Skeletal muscle tissue (tissue), 4 donors: ENCODE data around the gene PANX3. TPM values are rescaled to one million over a fixed set of nuclear protein-coding genes. Genes with fewer than 3 reads are reported as not detected.

Experiments used
- H3K27ac ChIP-seq: one replicate; pipeline ENCODE4 v1.7.0; 2013; ENCODE audit warnings: mild to moderate bottlenecking, low read depth, low read length, inconsistent platforms
- H3K27me3 ChIP-seq, 3 donors: one replicate each; pipeline ENCODE4 v1.7.0; 2013; ENCODE audit warnings: low read length in 3 of 3; ENCODE audit not compliant: control insufficient read depth in 3 of 3, insufficient read depth in 3 of 3
- H3K36me3 ChIP-seq, 3 donors: one replicate each; pipeline ENCODE4 v1.7.0; 2013; ENCODE audit warnings: low read length in 3 of 3; ENCODE audit not compliant: control insufficient read depth in 3 of 3, insufficient read depth in 3 of 3
- H3K4me1 ChIP-seq, 3 donors: one replicate each; pipeline ENCODE4 v1.7.0; 2013; ENCODE audit warnings: low read length in 3 of 3, mild to moderate bottlenecking in 3 of 3; ENCODE audit not compliant: control insufficient read depth in 3 of 3, insufficient read depth in 3 of 3
- H3K4me3 ChIP-seq, 3 donors: one replicate each; pipeline ENCODE4 v1.7.0; 2013; ENCODE audit warnings: low read length in 3 of 3
- H3K9ac ChIP-seq, 3 donors: one replicate each; pipeline ENCODE4 v1.7.0; 2013; ENCODE audit warnings: low read length in 3 of 3, mild to moderate bottlenecking in 3 of 3, moderate library complexity in 2 of 3, low read depth in 1 of 3
- H3K9me3 ChIP-seq, 3 donors: one replicate each; pipeline ENCODE4 v1.7.0; 2013; ENCODE audit warnings: low read length in 3 of 3; ENCODE audit not compliant: control insufficient read depth in 3 of 3
- total RNA-seq: library from RNA; depleted of rRNA; stranded (reverse); fragments of >200 nt; gene quantifications from one replicate; pipeline ENCODE4 v1.2.3, GENCODE V29; 2014
- donor health status: Osteomylitis.

The PANX3 gene
- total RNA-seq, 1 donor from 2014 or later, result not detected

DNA sequence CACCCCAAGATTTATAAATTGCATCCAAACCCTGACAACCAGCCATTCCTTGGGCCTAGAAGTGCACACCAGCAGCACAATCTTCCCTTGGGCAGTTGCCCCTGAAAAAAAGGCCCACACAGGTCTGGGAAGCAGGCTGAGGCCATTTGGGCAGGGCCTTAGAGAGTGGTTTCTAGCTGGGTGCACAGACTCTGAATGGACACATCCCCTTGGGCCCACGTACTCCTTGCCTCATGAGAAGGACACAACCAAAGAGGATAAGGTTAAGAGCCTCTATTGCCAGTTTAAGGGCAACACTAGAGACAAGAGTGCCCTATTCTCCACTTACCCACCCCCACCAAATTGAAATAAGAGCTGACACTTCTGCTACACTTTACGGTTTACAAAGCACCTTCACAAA, 933 bp upstream of the PANX3 start:
- no peak overlapping the region for H3K4me3 ChIP-seq
- peaks cover 0 to 13% (median 0%) of the 10 kb centered on the region in 3 donors for H3K27me3 ChIP-seq
- no peaks in the 10 kb centered on the region for H3K36me3 ChIP-seq
- H3K4me1 ChIP-seq, result no peaks in the 10 kb centered on the region
- H3K9ac ChIP-seq, result no peak overlapping the region
- no peak overlapping the region for H3K27ac ChIP-seq
- no peaks in the 10 kb centered on the region for H3K9me3 ChIP-seq

DNA sequence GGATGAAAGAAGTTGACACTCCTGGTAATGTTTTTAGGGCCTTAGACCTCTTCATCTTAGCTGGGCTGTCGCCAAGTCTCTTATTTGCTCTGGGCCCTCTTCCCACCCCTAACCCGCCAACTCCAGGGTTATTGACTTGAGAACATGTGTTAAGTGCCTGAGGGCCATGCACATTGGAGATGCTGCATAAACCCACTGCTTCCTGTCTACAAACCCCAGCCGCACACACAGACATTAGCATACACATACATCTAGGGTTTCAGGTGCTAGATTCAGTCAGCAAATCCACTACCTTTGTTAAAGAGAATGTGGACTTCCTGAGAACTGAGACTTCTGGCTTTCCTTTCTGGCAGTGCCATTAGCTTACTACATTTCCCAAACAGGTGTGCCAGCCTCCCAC, 817 bp downstream of the PANX3 start:
- no peaks in the 10 kb centered on the region for H3K9me3 ChIP-seq
- H3K27ac ChIP-seq, result no peak overlapping the region
- no peaks in the 10 kb centered on the region for H3K4me1 ChIP-seq
- H3K27me3 ChIP-seq, result peaks cover 0 to 18% (median 0%) of the 10 kb centered on the region in 3 donors
- H3K4me3 ChIP-seq, result no peak overlapping the region
- H3K36me3 ChIP-seq, result no peaks in the 10 kb centered on the region
- no peak overlapping the region for H3K9ac ChIP-seq

DNA sequence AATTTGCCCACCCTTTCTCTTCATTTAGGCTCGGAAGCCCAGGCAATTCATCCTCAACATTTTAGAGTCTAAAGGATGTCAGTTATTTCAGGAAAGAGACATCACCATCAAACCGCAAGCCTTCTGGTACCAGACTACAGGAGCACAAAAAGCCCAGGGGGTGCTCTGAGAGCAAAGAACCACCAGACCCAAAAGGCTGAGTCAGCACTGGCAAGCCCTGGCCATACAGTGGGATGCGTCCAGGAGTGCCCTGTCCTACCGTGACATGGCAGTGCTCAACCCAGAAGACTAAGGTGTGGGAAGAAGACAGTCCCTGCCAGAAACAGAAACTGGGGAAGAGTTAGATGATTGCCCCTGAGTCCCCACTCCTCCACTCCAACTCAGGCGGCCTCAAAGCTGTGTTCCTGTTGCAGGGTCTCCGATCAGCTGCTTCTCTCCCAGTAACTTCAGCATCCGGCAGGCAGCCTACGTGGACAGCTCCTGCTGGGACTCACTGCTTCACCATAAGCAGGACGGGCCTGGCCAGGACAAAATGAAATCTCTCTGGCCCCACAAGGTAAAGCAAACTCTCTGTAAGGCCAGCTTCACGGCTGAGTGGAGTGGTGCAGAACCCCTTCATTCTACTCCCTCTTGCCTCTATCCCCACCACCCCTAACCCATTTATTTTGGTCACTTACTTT, 1.5 kb downstream of the PANX3 start:
- Histone ChIP-seq H3K27ac (no peak overlapping the region), H3K9ac (no peak overlapping the region), H3K4me3 (no peak overlapping the region), H3K4me1 (no peaks in the 10 kb centered on the region), H3K36me3 (no peaks in the 10 kb centered on the region), H3K27me3 (peaks cover 0 to 23% (median 0%) of the 10 kb centered on the region in 3 donors), H3K9me3 (no peaks in the 10 kb centered on the region)

DNA sequence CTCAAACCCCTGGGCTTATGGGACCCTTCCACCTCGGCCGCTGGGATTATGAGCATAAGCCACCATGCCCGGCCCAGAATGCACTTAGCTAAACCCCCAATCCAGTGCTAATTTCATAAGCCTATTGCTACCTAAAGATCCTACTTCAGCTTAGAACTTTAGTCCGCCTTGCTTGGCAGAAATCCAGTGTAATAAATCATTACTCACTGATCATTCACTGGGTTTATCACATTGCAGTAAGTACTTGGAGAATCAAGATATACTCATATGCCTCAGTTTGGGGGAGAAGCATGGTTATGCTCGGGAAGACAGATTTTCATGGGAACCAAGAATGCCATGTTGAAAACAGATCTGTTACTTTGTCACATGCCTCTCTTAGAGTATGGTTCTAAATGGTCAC, 7.6 kb downstream of the PANX3 start:
- Histone ChIP-seq H3K27me3 (peaks cover 0 to 13% (median 0%) of the 10 kb centered on the region in 3 donors), H3K9ac (no peak overlapping the region), H3K36me3 (no peaks in the 10 kb centered on the region), H3K27ac (no peak overlapping the region), H3K4me1 (peaks cover 5 to 16% (median 10%) of the 10 kb centered on the region in 3 donors), H3K4me3 (no peak overlapping the region), H3K9me3 (no peaks in the 10 kb centered on the region)

DNA sequence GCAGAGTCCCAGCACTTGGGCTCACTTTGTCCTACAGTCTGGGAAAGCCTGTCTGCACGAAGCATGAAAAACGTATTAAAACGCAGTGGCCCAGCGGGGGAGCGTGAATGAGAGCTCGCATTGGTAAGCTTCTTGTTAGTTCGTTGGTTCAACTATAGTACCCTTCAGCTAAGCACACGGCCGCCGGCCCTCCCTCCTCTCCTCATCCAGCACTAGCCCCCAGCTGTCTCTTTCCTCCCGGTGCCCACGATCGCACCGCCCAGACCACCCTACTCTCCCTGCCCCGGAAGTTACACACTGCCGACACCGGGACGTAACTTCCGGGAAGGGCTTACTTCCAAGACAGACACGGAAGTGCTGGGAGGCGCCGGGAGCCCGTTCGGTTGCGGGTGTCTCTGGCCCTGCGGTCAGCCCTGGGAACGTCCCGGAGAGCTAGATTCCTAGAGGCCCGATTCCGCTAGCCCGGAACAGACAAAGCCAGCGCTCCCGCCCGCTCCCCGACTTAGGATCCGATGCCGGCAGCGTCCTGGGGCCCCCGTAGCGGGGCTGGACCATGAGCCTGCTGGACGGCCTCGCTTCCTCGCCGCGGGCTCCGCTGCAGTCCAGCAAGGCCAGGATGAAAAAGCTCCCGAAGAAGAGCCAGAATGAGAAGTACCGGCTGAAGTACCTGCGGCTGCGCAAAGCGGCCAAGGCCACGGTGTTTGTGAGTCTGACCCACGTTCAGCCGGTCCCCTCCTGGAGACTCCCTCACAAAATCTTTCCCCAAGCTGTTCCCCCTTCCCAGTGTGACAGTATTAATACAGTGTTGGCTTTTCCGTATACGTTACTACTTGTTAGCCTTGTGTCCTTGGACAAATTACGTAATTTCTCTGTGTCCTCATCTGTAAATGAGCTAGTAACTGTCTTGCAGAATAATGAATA, 11.6 kb downstream of the PANX3 start, which contains the start of gene TBRG1:
TBRG1 (plus strand) TSS at position 334 of the 921 bp plus-strand sequence; CDS start at position 554, 220 bp downstream.
- Histone ChIP-seq H3K9ac (peak within 1 kb of the TSS; percentile 90 to 97 (median 96)), H3K4me1 (peaks cover 9 to 25% (median 16%) of the 10 kb centered on the region in 3 donors), H3K27me3 (peaks cover 0 to 3% (median 0%) of the 10 kb centered on the region in 3 donors), H3K36me3 (peaks cover 19 to 26% (median 21%) of the 10 kb centered on the region in 3 donors), H3K4me3 (peak within 1 kb of the TSS; percentile 84 to 97 (median 95)), H3K27ac (peak within 1 kb of the TSS; percentile 91), H3K9me3 (no peaks in the 10 kb centered on the region)

DNA sequence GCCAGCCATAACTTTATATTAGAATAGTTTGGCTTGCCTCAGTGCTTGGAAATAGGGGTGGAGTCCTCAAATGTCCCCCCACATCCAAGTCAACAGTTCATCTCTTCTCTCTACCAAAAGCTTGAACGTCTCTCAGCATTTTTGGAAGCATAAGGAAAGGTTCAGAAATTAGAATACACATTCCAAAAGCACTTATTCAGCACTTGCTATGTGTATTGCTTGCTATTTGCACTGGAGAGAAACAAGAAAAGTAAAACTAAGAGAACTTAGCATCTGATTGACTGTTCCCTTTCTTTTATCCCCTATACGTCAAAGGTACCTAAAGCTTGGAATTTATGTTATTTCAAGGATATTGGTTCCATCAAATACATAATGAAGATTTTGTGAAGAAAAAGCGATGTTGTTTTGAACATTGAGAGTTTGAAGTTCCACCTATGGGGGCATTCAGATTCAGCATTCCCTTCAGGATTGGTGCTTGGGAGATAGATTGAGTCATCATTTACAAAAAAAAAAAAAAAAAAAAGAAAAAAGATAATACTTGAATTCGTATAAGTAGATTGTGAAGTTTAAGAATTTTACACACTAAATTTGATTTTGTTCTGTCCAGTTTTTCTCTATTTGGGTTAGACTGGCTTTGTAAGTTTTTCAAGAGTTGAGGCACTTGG, 12.8 kb downstream of the PANX3 start:
- Histone ChIP-seq H3K4me1 (peaks cover 9 to 25% (median 16%) of the 10 kb centered on the region in 3 donors), H3K27me3 (no peaks in the 10 kb centered on the region), H3K36me3 (peaks cover 19 to 27% (median 26%) of the 10 kb centered on the region in 3 donors), H3K9me3 (no peaks in the 10 kb centered on the region), H3K27ac (peak overlapping the region; percentile 91), H3K4me3 (peak overlapping the region; percentile 84 to 97 (median 95)), H3K9ac (peak overlapping the region; percentile 90 to 97 (median 96))

DNA sequence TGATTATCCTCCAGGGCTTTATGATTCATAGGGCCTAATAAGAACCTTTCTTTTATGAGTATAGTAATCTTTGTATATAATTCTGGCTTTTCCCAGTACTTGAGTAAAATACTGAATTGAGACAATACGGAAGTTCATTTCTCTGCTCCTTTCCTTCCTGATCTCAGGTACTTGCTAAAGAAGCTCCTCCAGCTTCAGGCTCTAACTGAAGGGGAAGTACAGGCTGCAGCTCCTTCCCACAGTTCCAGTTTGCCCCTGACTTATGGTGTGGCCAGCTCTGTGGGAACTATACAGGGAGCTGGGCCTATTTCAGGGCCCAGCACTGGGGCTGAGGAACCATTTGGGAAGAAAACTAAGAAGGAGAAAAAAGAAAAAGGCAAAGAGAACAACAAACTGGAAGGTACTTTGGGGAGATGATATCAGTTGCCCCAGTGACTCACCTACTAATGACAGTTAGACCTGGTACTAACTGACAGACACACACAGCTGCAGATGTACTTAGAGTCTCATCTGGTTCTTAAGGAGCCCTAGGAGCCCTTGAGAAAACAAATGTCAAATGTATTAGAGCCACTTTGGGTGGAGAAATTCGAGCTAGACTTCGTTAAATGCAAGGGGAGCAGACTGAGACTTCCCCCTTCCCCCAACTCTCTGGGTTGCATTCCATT, 14.4 kb downstream of the PANX3 start:
- Histone ChIP-seq H3K9ac (no peak overlapping the region), H3K4me1 (peaks cover 9 to 25% (median 16%) of the 10 kb centered on the region in 3 donors), H3K27me3 (no peaks in the 10 kb centered on the region), H3K4me3 (no peak overlapping the region), H3K36me3 (peaks cover 21 to 36% (median 32%) of the 10 kb centered on the region in 3 donors), H3K9me3 (no peaks in the 10 kb centered on the region), H3K27ac (no peak overlapping the region)

DNA sequence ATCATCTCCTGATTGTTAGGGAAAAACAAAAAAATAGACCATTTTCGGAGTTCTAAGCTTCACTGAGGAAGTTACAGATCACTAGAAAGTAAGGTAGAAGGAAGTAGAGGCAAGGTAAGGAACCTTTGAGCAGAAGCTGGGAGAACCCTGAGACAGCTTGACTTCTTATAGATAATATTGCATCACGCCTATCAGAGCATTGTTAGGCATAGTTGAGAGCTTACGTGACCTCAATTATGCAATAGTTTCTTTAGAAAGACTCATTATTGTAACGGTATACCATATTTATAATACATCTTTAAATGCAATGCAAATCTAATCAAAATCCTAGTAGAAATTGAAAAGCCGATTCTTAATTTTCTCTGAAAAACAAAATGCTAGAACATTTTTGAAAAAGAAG, 16.3 kb downstream of the PANX3 start:
- H3K4me1 ChIP-seq, result peaks cover 9 to 19% (median 12%) of the 10 kb centered on the region in 3 donors
- H3K9me3 ChIP-seq, result no peaks in the 10 kb centered on the region
- H3K36me3 ChIP-seq, result peaks cover 37 to 55% (median 51%) of the 10 kb centered on the region in 3 donors
- H3K4me3 ChIP-seq, result no peak overlapping the region
- H3K27ac ChIP-seq, result no peak overlapping the region
- H3K27me3 ChIP-seq, result no peaks in the 10 kb centered on the region
- no peak overlapping the region for H3K9ac ChIP-seq

DNA sequence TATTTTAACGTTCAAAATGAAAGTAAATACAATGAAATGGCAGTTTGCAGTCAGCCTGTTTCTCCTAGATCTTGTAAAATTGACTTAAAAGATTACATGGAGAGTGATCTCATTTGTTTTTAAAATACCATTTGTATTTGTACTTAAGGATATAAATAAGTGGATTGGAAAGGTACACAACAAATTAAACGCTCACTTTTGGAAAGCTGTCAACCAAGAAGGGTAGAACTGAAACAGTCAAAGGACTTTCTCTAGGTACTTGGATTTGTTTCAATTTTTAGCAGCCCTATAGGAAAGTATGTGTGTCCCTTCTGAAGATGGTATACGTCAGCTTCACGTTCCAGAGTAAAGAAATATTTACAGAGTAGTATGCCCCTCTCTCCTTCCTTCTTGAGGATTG, 18.7 kb downstream of the PANX3 start:
- Histone ChIP-seq H3K36me3 (peaks cover 46 to 68% (median 67%) of the 10 kb centered on the region in 3 donors), H3K4me3 (no peak overlapping the region), H3K9me3 (no peaks in the 10 kb centered on the region), H3K27me3 (no peaks in the 10 kb centered on the region), H3K9ac (no peak overlapping the region), H3K4me1 (peaks cover 0 to 6% (median 0%) of the 10 kb centered on the region in 3 donors), H3K27ac (no peak overlapping the region)
